PFSK-1 (cell line): Measurements from ENCODE around the gene EPB41L4B.

ENCODE experiments used
- FOXP2 ChIP-seq: optimal IDR thresholded peaks from 2 replicates; pipeline ENCODE3; 2011; ENCODE audit warnings: borderline replicate concordance, control low read depth, inconsistent platforms; ENCODE audit not compliant: insufficient read depth; ENCODE audit errors: extremely low read length, extremely low read depth
- POLR2AphosphoS5 ChIP-seq: IDR thresholded peaks from 2 replicates; pipeline ENCODE4 v1.6.1; 2012; ENCODE audit warnings: low read depth, mild to moderate bottlenecking, control low read depth, low read length, moderate library complexity
- REST ChIP-seq, 2 experiments: IDR thresholded peaks; 2 replicates each; pipeline versions ENCODE4 v1.6.1 to v1.8.0; 2011 to 2012; ENCODE audit warnings: low read depth in 2 of 2, low read length in 2 of 2, control low read depth in 1 of 2, inconsistent platforms in 1 of 2, mild to moderate bottlenecking in 1 of 2, moderate library complexity in 1 of 2; ENCODE audit not compliant: insufficient read depth in 1 of 2
- SIN3A ChIP-seq: IDR thresholded peaks from 2 replicates; pipeline ENCODE4 v1.6.1; 2012; ENCODE audit warnings: mild to moderate bottlenecking, low read length, moderate library complexity, borderline replicate concordance; ENCODE audit not compliant: insufficient read depth
- TAF1 ChIP-seq: IDR thresholded peaks from 2 replicates; pipeline ENCODE4 v1.6.1; 2012; ENCODE audit warnings: low read length, control low read depth, borderline replicate concordance; ENCODE audit not compliant: insufficient read depth

DNA sequence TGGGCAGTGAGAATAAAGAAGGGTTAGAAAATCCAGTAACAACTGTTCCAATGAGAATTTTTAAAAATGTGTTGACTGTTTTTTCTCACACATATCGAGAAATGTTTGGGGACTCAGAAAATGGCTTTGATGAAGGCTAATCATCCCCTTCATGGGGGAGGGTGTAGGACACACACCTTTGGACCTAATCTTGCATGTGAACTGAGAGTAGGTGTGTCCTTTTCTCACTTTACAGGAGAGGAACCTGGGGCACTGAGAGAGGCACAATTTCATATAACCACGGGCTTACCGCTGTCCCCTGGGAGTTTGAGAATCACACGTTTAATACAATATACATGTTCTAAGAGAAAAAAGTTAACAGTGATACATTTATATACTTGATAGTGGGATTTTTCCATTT, 171.1 kb downstream of the EPB41L4B start:
- TF ChIP-seq REST (IDR thresholded peaks at IDR 0.05; ENCODE audit: insufficient read depth in 1 of 2, low read depth in 2 of 2, low read length in 2 of 2) (no peak), POLR2AphosphoS5 (no peak), TAF1 (no peak), FOXP2 (no peak), SIN3A (no peak)
